Measurements from ENCODE around the gene C7orf33.
A peak's percentile ranks its signal among the peaks of the same experiment; 100 is the strongest.
"Not testable (repeated sequence)": the region's sequence is repeated elsewhere in the genome, so short reads cannot be mapped to it uniquely, and the experiment has no call there.

C7orf33 gene, protein sequence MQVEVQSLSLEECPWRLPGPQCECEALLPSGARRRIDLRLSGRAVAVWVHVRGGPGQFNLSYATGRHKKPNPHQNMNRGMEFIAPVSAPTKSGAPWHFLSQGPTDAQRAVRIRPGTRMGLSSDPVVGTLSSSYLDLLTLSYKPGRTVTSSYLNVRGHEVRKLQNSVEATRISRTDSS
- total RNA-seq = 0 reads per million in 4 experiments

DNA sequence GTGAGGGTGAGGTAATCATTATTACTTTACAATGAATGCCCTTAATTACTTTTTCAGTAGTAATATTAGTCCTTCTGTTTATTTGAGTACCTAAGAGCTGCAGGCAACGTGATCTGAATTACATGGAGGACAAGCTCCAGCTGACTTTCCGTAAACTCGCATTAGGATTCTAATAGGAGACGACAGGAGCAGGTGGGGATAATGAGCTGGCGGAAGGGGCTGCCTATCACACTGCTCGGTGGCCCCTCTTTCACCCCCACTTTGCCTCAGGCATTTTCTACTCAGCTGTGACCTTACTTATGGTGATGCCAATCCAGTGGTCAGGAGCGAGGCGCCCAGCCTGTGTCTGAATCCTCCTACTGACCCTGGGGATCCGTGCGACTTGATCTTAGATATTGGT lies at the start of gene C7orf33:
TSS of gene C7orf33 (plus strand) at position 296 of the 400 bp plus-strand sequence. CDS start 160 bp downstream, outside the sequence.
- DNase-seq = no peak

DNA sequence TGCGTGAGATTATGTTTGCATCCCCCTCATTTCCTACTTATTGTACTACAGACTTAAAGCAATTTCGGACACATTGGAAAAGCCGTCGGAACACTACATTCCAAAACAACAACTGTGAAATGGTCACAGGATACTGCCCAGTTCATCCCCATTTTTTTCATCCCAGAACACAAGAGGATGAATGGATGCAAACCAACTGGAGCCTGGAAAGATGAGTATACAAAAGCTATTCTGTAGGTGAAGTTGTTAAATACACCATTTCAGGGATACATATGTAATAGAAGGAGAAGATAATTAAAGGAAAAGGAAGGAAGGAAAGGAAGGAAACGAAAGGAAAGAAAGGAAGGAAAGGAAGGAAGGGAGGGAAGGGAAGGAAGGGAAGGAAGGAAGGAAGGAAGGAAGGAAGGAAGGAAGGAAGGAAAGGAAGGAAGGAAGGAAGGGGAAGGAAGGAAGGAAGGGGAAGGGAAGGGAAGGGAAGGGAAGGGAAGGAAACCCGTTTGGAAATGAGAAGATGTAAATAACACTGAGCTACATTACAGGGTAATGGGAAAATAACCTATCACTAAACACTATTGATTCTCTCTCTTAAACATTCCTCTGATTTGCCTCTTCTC lies 48.6 kb upstream of the C7orf33 start:
- no peak for DNase-seq

GRCh38 chr7:148543302-148543701 lies 47.3 kb upstream of the C7orf33 start:
- no peak for DNase-seq

DNA sequence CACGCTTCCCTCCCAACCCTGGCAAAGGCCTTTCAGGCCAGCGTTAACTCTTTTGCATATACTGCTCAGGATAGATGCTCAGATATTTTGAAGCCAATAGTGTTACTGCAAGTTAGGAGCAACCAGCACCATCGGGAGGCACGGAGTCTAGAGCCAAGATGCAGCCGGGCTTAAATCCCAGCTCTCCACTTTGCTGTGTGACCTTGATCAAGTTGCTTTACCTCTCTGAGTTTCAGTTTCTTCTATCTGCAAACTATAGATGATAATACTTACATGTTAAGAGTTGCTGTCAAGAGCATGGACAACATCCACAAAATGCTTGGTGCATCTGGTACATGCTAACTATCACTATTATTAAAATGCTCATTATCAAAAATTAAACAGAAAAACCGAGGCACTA lies 45.4 kb upstream of the C7orf33 start:
- no peak for DNase-seq

DNA sequence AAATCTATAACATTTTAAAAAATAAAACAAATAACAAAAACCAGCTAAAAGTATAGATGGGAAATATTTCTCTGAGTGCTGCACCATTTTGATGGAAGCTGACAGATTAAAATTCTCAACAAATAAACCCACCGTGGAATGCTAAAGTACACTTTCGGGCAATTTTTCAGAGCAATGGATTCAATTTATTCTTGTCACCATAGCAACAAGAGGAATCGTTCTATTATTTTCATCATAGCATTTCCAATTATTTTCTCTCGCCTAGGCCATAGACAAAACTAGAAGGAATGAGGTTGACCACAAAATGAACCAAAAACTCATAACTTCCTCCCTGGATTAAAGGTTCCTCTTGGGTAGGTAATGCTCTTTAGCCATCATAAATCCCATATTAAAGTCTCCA lies 44.6 kb upstream of the C7orf33 start:
- no peak for DNase-seq

- no peak for DNase-seq
Measured at GRCh38 chr7:148546857-148547256, 43.7 kb upstream of the C7orf33 start.

- no peak for DNase-seq
Measured at GRCh38 chr7:148547951-148548350, 42.6 kb upstream of the C7orf33 start.

DNA sequence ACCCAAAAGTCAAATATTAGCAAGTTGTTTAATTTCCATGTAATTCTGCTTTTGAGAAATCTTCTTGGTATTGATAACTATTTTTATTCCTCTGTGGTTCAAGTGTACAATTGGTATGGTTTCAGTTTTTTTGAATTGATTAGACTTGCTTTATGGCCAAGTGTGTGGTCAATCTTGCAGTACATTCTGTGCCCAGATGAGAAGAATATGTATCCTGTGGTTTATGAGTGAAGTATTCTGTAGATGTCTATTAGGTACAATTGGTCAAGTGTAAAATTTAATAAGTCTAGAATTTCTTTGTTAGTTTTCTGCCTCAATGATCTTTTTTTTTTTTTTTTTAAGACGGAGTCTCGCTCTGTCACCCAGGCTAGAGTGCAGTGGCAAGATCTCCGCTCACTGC lies 36.6 kb upstream of the C7orf33 start:
- DNase-seq = no peak

DNA sequence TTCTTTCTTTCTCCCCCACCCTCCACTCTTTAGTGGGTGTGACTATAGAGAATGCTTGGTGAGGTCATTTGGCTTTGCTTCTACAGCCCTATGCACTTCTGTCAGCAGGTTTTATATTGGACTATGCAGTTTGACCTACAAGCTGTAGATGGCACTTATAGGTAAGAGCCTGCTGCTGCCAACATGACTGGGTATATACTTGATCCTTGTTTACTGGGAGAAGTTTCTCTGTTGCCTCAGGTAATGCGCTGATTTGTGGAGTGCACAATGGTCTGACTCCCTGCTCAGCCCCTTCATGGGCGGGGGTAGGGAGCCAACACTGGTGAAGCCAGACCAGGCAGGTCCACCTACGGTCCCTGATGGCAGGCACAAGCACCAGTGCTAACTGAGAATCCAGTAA lies 33.7 kb upstream of the C7orf33 start:
- DNase-seq = no peak

- DNase-seq = no peak
Measured at GRCh38 chr7:148558914-148559313, 31.7 kb upstream of the C7orf33 start.

DNA sequence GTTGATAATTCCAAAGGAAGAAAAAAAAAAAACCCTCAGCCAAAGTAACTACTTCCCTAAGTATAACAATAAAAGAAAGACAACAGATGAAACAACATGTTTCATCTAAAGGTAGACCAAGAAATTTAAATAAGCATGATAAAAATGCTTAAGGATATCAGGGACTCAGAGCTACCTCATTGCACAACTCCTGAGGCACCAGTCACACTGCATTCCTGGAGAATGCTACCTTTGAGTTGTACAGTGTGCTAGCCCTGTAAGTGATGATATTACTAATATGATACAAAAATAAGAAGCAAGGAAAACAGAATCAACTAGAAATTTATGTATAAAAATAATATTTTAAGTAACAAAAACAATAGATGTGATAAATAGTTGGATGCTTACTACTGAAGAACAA lies 29.5 kb upstream of the C7orf33 start:
- no peak for DNase-seq

GRCh38 chr7:148563583-148564274 lies 26.8 kb upstream of the C7orf33 start:
- DNase-seq = no peak

GRCh38 chr7:148564275-148564951 lies 26.2 kb upstream of the C7orf33 start:
- not testable (repeated sequence) for DNase-seq

DNA sequence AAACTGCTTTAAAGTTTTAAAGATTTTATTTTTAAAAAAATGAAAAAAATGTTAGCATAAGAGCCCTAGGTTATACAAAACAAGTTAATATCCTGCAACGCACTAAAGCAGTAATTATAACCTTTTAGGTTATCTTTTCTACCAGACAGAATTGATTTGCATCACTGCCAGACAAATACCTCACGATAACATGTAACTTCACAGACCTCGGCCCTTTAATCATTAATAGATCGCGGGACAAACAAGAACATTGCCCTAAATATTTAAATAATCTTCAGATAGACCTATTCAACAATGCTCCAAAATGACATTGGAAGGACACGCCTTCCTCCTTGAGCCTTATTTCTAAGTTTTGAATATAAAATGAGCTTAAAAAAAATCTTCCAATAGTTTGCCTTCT lies 23.8 kb upstream of the C7orf33 start:
- no peak for DNase-seq

GRCh38 chr7:148567524-148567923 lies 23.0 kb upstream of the C7orf33 start:
- DNase-seq = no peak

DNA sequence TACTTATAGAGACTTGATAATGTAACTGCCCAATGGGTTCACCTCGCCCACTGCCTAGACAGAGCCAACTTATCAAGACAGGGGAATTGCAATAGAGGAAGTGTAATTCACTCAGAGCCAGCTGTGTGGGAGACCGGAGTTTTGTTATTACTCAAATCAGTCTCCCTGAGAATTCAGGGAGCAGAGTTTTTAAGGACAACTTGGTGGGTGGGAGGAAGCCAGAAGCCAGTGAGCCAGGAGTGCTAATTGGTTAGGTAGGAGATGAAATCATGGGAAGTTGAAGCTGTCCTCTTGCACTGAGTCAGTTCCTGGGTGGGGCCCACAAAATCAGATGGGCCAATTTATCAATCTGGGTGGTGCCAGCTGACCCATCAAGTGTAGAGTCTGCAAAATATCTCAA lies 20.1 kb upstream of the C7orf33 start:
- no peak for DNase-seq

- not testable (repeated sequence) for DNase-seq
Measured at GRCh38 chr7:148570973-148571372, 19.6 kb upstream of the C7orf33 start.

- DNase-seq = no peak
Measured at GRCh38 chr7:148571381-148571780, 19.2 kb upstream of the C7orf33 start.

DNA sequence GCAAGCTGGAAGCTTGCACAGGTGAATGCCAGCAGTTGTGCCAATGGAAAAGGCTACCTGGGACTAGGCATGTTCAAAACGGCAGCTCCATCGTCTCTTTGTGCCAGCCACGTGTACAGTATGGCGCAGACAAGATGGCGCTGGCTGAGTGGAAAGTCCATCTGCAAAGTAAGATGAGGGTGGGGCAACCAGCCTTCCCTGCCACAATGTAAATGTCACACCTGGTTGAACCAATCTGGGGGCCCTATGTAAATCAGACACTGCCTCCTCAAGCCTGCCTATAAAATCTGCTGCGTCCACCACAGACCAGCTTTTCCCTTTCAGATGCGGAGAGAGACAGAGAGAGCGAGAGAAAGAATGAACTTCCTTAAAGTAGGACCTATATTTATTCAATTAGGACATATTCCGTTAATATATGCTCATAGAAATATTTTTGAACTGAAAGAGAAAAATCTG lies 18.5 kb upstream of the C7orf33 start:
- no peak for DNase-seq

- not testable (repeated sequence) for DNase-seq
Measured at GRCh38 chr7:148573581-148573980, 17.0 kb upstream of the C7orf33 start.

- DNase-seq = peak; percentile 53
Measured at GRCh38 chr7:148575640-148576411, 14.7 kb upstream of the C7orf33 start.

DNA sequence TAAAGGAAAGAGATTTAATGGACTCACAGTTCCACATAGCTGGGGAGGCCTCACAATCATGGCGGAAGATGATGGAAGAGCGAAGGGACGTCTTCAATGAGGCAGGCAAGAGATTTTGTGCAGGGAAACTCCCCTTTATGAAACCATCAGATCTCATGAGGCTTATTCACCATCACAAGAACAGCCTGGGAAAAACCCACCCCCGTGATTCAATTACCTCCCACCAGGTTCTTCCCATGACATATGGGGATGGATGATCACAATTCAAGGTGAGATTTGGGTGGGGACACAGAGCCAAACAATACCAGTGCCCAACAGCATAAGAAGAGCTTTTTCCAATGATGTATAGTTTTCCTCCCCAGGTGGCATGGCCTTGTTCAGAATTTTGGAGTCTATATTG lies 11.2 kb upstream of the C7orf33 start:
- no peak for DNase-seq

DNA sequence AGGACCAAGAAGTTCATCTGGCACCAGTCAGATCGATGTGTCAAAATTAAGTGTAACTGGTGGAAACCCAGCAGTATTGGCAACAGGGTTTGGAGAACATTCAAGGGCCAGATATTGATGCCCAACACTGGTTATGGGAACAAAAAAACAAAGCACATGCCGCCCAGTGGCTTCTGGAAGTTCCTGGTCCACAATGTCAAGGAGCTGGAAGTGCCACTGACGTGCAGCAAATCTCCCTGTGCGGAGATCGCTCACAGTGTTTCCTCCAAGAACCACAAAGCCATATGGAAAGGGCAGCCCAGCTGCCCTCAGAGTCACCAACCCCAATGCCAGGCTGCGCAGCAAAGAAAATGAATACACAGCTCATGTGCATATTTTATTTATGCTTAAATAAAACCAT lies 10.1 kb upstream of the C7orf33 start:
- no peak for DNase-seq
